ENCODE data around the gene FAM217B.
"Not testable (repeated sequence)": the region's sequence is repeated elsewhere in the genome, so short reads cannot be mapped to it uniquely, and the experiment has no call there.

FAM217B gene

GRCh38 chr20:59954718-59955117, 14.5 kb downstream of the FAM217B start:
- H3K36me3 ChIP-seq (ENCODE audit: insufficient read depth, low read length): peaks cover 2% of the 10 kb centered on the region; the same call in 1 of the 2 replicates
- no peaks in the 10 kb centered on the region for H3K27me3 ChIP-seq (ENCODE audit: insufficient read depth, low read length)
- no peak overlapping the region for H3K9ac ChIP-seq (ENCODE audit: low read depth, low read length)
- H3K27ac ChIP-seq (ENCODE audit: low read depth, low read length): no peak overlapping the region
- H3K9me3 ChIP-seq (ENCODE audit: insufficient read depth, low read depth, low read length): no peaks in the 10 kb centered on the region
- no peaks in the 10 kb centered on the region for H3K4me1 ChIP-seq (ENCODE audit: insufficient read depth, low read length)
- WGBS: 86% methylated on average over 4 of the region's 4 CpGs
- H3K4me3 ChIP-seq (ENCODE audit: low read length): no peak overlapping the region

DNA sequence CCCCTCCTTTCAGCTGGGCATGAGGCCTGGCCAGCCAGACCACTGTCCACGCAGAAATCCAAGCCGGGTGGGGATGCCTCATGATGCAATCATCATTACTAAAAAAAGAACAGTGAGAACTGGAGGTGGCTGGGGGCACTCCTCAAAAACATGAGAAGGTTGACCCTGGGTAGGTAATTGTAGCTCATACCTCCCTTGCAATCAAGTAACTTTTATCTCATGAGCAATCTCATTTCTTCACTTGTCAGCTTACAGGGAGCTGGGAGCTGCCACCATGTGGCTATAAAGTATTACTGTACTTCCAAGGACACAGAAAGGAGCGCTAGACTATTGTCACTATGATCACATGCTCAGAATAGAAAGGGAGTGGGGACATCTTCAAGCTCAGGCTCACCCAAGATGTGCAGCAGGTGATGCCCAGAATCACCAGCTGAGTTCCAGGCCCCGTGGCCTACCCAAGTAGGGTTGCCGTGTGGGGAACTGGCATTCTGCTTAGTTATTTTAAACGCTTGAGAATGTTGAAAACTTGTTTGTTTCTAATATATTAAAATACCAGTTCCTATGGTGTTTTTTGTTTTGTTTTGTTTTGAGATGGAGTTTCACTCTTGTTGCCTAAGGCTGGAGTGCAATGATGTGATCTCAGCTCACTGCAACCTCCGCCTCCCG, 15.1 kb downstream of the FAM217B start:
- no peak overlapping the region for H3K27ac ChIP-seq (ENCODE audit: low read depth, low read length)
- no peaks in the 10 kb centered on the region for H3K4me1 ChIP-seq (ENCODE audit: insufficient read depth, low read length)
- H3K9ac ChIP-seq (ENCODE audit: low read depth, low read length): no peak overlapping the region
- H3K27me3 ChIP-seq (ENCODE audit: insufficient read depth, low read length): no peaks in the 10 kb centered on the region
- no peaks in the 10 kb centered on the region for H3K9me3 ChIP-seq (ENCODE audit: insufficient read depth, low read depth, low read length)
- H3K36me3 ChIP-seq (ENCODE audit: insufficient read depth, low read length): no peaks in the 10 kb centered on the region
- WGBS: 92% methylated on average over 6 of the region's 8 CpGs
- no peak overlapping the region for H3K4me3 ChIP-seq (ENCODE audit: low read length)

- not testable (repeated sequence) for H3K27me3 ChIP-seq (ENCODE audit: insufficient read depth, low read length); H3K9me3 ChIP-seq (ENCODE audit: insufficient read depth, low read depth, low read length); H3K9ac ChIP-seq (ENCODE audit: low read depth, low read length); H3K4me3 ChIP-seq (ENCODE audit: low read length); H3K36me3 ChIP-seq (ENCODE audit: insufficient read depth, low read length); H3K4me1 ChIP-seq (ENCODE audit: insufficient read depth, low read length); H3K27ac ChIP-seq (ENCODE audit: low read depth, low read length)
These were observed 17.4 kb downstream of the FAM217B start for GRCh38 chr20:59957568-59957967.

DNA sequence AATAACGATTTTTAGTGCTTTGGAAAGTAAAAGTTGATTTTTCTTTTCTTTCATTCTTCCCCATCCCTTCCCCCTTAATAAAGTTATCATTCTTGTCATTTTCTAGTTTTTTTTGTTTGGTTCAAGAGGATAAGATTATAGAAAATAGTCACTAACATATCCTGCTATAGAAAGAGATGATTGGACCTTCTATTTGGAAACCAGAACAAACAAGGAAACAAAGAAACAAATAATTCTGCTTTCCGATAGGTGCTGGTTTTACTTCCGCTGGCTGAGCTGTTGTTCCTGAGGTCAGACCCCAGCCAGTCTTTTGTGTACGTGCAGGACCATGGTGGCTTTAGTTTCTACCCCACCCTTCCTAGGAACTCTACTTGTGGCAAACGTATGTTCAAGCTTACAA, 17.9 kb downstream of the FAM217B start, which contains the start of gene CDH26:
Gene CDH26 (plus strand): TSS at position 301 of the 400 bp plus-strand sequence. CDS start 304 bp downstream, outside the sequence.
- no peaks in the 10 kb centered on the region for H3K27me3 ChIP-seq (ENCODE audit: insufficient read depth, low read length)
- WGBS: 90% methylated on average over 4 of the region's 5 CpGs
- no peak within 1 kb of the TSS for H3K4me3 ChIP-seq (ENCODE audit: low read length)
- no peak within 1 kb of the TSS for H3K27ac ChIP-seq (ENCODE audit: low read depth, low read length)
- no peaks in the 10 kb centered on the region for H3K4me1 ChIP-seq (ENCODE audit: insufficient read depth, low read length)
- no peaks in the 10 kb centered on the region for H3K36me3 ChIP-seq (ENCODE audit: insufficient read depth, low read length)
- H3K9me3 ChIP-seq (ENCODE audit: insufficient read depth, low read depth, low read length): no peaks in the 10 kb centered on the region
- H3K9ac ChIP-seq (ENCODE audit: low read depth, low read length): no peak within 1 kb of the TSS

GRCh38 chr20:59958626-59959025, 18.4 kb downstream of the FAM217B start:
- Histone ChIP-seq H3K4me1 (ENCODE audit: insufficient read depth, low read length) (no peaks in the 10 kb centered on the region), H3K4me3 (ENCODE audit: low read length) (no peak overlapping the region), H3K27me3 (ENCODE audit: insufficient read depth, low read length) (no peaks in the 10 kb centered on the region), H3K36me3 (ENCODE audit: insufficient read depth, low read length) (no peaks in the 10 kb centered on the region), H3K9ac (ENCODE audit: low read depth, low read length) (no peak overlapping the region), H3K27ac (ENCODE audit: low read depth, low read length) (no peak overlapping the region), H3K9me3 (ENCODE audit: insufficient read depth, low read depth, low read length) (no peaks in the 10 kb centered on the region)
- 91% methylated on average over 4 of the region's 4 CpGs for whole genome bisulfite sequencing

- Histone ChIP-seq H3K9me3 (ENCODE audit: insufficient read depth, low read depth, low read length) (no peaks in the 10 kb centered on the region), H3K4me1 (ENCODE audit: insufficient read depth, low read length) (no peaks in the 10 kb centered on the region), H3K27me3 (ENCODE audit: insufficient read depth, low read length) (no peaks in the 10 kb centered on the region), H3K36me3 (ENCODE audit: insufficient read depth, low read length) (no peaks in the 10 kb centered on the region), H3K9ac (ENCODE audit: low read depth, low read length) (no peak overlapping the region), H3K27ac (ENCODE audit: low read depth, low read length) (no peak overlapping the region), H3K4me3 (ENCODE audit: low read length) (no peak overlapping the region)
- 90% methylated on average over 2 of the region's 2 CpGs for WGBS
These were observed 21.2 kb downstream of the FAM217B start for GRCh38 chr20:59961423-59961822.

GRCh38 chr20:59962155-59962554, 22.0 kb downstream of the FAM217B start:
- no peaks in the 10 kb centered on the region for H3K27me3 ChIP-seq (ENCODE audit: insufficient read depth, low read length)
- WGBS: 93% methylated on average over 6 of the region's 6 CpGs
- no peaks in the 10 kb centered on the region for H3K9me3 ChIP-seq (ENCODE audit: insufficient read depth, low read depth, low read length)
- H3K27ac ChIP-seq (ENCODE audit: low read depth, low read length): no peak overlapping the region
- H3K4me1 ChIP-seq (ENCODE audit: insufficient read depth, low read length): no peaks in the 10 kb centered on the region
- H3K36me3 ChIP-seq (ENCODE audit: insufficient read depth, low read length): no peaks in the 10 kb centered on the region
- H3K9ac ChIP-seq (ENCODE audit: low read depth, low read length): no peak overlapping the region
- no peak overlapping the region for H3K4me3 ChIP-seq (ENCODE audit: low read length)

DNA sequence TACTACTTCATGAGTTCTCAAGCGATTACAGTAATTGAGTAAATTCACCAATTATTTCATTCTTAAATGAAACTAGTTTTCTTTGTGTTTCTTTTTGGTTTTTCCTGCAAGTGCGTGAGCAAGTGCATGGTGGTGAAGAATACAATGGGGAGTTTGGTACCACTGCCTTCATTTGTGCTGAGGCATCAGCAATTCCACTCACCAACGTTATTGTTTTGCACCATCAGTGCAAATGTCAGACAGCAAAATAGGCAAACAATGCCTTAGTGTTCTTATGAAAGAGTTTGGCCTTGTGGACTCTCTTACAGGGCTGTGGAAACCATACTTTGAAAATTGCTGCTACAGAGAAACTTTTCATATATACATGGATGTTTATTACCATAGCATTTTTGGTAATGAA, 26.2 kb downstream of the FAM217B start:
- H3K27me3 ChIP-seq (ENCODE audit: insufficient read depth, low read length): no peaks in the 10 kb centered on the region
- no peak overlapping the region for H3K9ac ChIP-seq (ENCODE audit: low read depth, low read length)
- WGBS: 84% methylated on average over 2 of the region's 3 CpGs
- no peaks in the 10 kb centered on the region for H3K9me3 ChIP-seq (ENCODE audit: insufficient read depth, low read depth, low read length)
- H3K4me3 ChIP-seq (ENCODE audit: low read length): no peak overlapping the region
- no peaks in the 10 kb centered on the region for H3K36me3 ChIP-seq (ENCODE audit: insufficient read depth, low read length)
- no peaks in the 10 kb centered on the region for H3K4me1 ChIP-seq (ENCODE audit: insufficient read depth, low read length)
- no peak overlapping the region for H3K27ac ChIP-seq (ENCODE audit: low read depth, low read length)

DNA sequence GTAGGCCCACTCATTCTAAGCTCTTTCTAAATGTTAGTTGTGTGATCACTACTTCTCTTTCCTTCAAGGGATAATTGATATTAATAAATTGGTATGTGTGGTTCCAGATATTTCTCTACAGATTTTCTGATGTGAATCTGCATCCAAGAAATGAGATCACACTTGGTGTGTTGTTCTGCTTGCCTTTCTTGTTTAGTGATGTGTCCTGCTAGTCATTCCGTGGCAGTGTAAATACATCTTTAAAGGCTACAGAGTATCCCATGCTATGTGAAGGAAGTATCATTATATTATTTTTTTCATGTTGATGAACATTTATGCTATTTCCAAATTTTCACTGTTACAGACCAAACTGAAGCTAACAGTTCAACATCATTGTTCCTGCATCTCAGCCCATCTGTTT, 31.2 kb downstream of the FAM217B start:
- no peaks in the 10 kb centered on the region for H3K36me3 ChIP-seq (ENCODE audit: insufficient read depth, low read length)
- H3K9me3 ChIP-seq (ENCODE audit: insufficient read depth, low read depth, low read length): no peaks in the 10 kb centered on the region
- no peaks in the 10 kb centered on the region for H3K4me1 ChIP-seq (ENCODE audit: insufficient read depth, low read length)
- no CpG with 5 or more reads among the region's 1 CpG for WGBS
- no peak overlapping the region for H3K27ac ChIP-seq (ENCODE audit: low read depth, low read length)
- H3K9ac ChIP-seq (ENCODE audit: low read depth, low read length): no peak overlapping the region
- H3K27me3 ChIP-seq (ENCODE audit: insufficient read depth, low read length): no peaks in the 10 kb centered on the region
- no peak overlapping the region for H3K4me3 ChIP-seq (ENCODE audit: low read length)

GRCh38 chr20:59972037-59972801, 32.0 kb downstream of the FAM217B start:
- Histone ChIP-seq H3K27ac (ENCODE audit: low read depth, low read length) (no peak overlapping the region), H3K36me3 (ENCODE audit: insufficient read depth, low read length) (no peaks in the 10 kb centered on the region), H3K9ac (ENCODE audit: low read depth, low read length) (no peak overlapping the region), H3K9me3 (ENCODE audit: insufficient read depth, low read depth, low read length) (no peaks in the 10 kb centered on the region), H3K4me3 (ENCODE audit: low read length) (no peak overlapping the region), H3K27me3 (ENCODE audit: insufficient read depth, low read length) (no peaks in the 10 kb centered on the region), H3K4me1 (ENCODE audit: insufficient read depth, low read length) (no peaks in the 10 kb centered on the region)
- 94% methylated on average over 12 of the region's 12 CpGs for WGBS

DNA sequence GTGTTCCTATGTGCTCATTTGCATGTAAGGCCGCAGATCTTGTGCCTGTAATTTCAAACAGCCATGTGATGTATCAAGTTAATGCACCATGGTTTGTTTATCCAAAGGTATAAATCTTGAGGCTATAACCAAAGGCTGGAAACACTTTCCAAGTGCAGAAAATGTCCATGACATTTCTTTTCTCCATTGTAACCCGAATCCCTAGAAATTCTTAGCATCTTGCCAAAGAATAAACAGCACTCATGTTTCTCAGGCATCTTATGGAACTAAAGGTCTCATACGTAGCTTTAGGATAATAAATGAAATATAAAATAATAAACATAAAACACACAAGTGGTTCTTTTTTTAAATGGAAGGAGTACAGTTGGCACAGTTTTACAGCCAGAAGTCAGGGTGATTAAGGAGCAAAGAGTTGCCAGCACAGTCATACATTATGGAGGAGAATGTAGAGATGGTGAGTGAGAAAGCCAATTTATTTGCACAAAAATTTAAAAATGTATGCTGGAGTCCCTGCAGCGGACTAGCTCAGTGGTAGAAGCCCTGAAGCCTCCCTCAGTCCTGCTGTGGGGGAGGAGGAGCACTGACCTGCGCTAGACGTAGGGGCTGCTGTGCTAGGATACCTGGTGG, 36.1 kb downstream of the FAM217B start:
- Histone ChIP-seq H3K4me1 (ENCODE audit: insufficient read depth, low read length) (no peaks in the 10 kb centered on the region), H3K27me3 (ENCODE audit: insufficient read depth, low read length) (no peaks in the 10 kb centered on the region), H3K36me3 (ENCODE audit: insufficient read depth, low read length) (no peaks in the 10 kb centered on the region), H3K9ac (ENCODE audit: low read depth, low read length) (no peak overlapping the region), H3K4me3 (ENCODE audit: low read length) (no peak overlapping the region), H3K9me3 (ENCODE audit: insufficient read depth, low read depth, low read length) (no peaks in the 10 kb centered on the region), H3K27ac (ENCODE audit: low read depth, low read length) (no peak overlapping the region)
- WGBS: 89% methylated on average over 5 of the region's 6 CpGs
